Keratinocyte (primary cell): ENCODE data around the gene TET2. TPM values are rescaled to one million over a fixed set of nuclear protein-coding genes. Genes with fewer than 3 reads are reported as not detected.

Source experiments
- DNase-seq: peaks from one replicate; pipeline ENCODE4 v3.0.0-alpha.2; 2011; ENCODE audit warnings: low read depth, missing footprints, low spot score
- FAIRE-seq: peaks from 2 replicates; lab custom pipeline; 2011; peaks lifted over from hg19 to GRCh38; lab: Jason Lieb, UNC
- H2AFZ ChIP-seq: 2 replicates; pipeline ENCODE4 v1.6.0; 2012; ENCODE audit warnings: low read length, control low read depth, inconsistent platforms; ENCODE audit not compliant: control insufficient read depth
- H3K27ac ChIP-seq: 2 replicates; pipeline ENCODE4 v1.5.1; 2011; ENCODE audit warnings: low read length; ENCODE audit not compliant: control insufficient read depth, insufficient read depth
- H3K27me3 ChIP-seq: 3 replicates; pipeline ENCODE4 v1.6.0; 2011; ENCODE audit warnings: low read length; ENCODE audit not compliant: control insufficient read depth, insufficient read depth; ENCODE audit errors: extremely low read depth
- H3K36me3 ChIP-seq, 2 experiments: 2 replicates in 1 of 2; 3 replicates in 1 of 2; pipeline ENCODE4 v1.5.1; 2011; ENCODE audit warnings: low read length in 2 of 2, mild to moderate bottlenecking in 1 of 2; ENCODE audit not compliant: control insufficient read depth in 2 of 2, insufficient read depth in 2 of 2; ENCODE audit errors: extremely low read depth in 1 of 2
- H3K4me1 ChIP-seq: 3 replicates; pipeline ENCODE4 v1.5.1; 2011; ENCODE audit warnings: low read length; ENCODE audit not compliant: control insufficient read depth, insufficient read depth; ENCODE audit errors: extremely low read depth
- H3K4me2 ChIP-seq: 3 replicates; pipeline ENCODE4 v1.6.0; 2011; ENCODE audit warnings: low read depth, low read length; ENCODE audit not compliant: control insufficient read depth, insufficient read depth; ENCODE audit errors: extremely low read depth
- H3K4me3 ChIP-seq, 3 experiments: fragments of 200-600 bp in 1 of 3; sonication (generic) in 1 of 3; 2 replicates in 2 of 3; 3 replicates in 1 of 3; pipeline ENCODE4 v1.5.1; 2011 to 2016; ENCODE audit warnings: low read length in 3 of 3, mild to moderate bottlenecking in 3 of 3, control low read depth in 2 of 3, inconsistent platforms in 1 of 3, low read depth in 1 of 3, mixed read lengths in 1 of 3, mixed run types in 1 of 3, moderate library complexity in 1 of 3; ENCODE audit not compliant: control insufficient read depth in 2 of 3, insufficient read depth in 2 of 3; ENCODE audit errors: extremely low read depth in 1 of 3
- H3K79me2 ChIP-seq: 2 replicates; pipeline ENCODE4 v1.6.0; 2012; ENCODE audit warnings: low read length; ENCODE audit not compliant: control insufficient read depth, insufficient read depth
- H3K9ac ChIP-seq: 3 replicates; pipeline ENCODE4 v1.6.0; 2011; ENCODE audit warnings: low read length; ENCODE audit not compliant: control insufficient read depth, insufficient read depth; ENCODE audit errors: extremely low read depth
- H3K9me1 ChIP-seq: 3 replicates; pipeline ENCODE4 v1.6.0; 2011; ENCODE audit warnings: low read length; ENCODE audit not compliant: control insufficient read depth, insufficient read depth; ENCODE audit errors: extremely low read depth
- H3K9me3 ChIP-seq: 2 replicates; pipeline ENCODE4 v1.5.1; 2012; ENCODE audit warnings: low read depth, low read length; ENCODE audit not compliant: control insufficient read depth
- H4K20me1 ChIP-seq: 3 replicates; pipeline ENCODE4 v1.6.0; 2011; ENCODE audit warnings: low read length; ENCODE audit not compliant: control insufficient read depth, insufficient read depth; ENCODE audit errors: extremely low read depth
- CTCF ChIP-seq, 3 experiments: IDR thresholded peaks in 1 of 3; conservative IDR thresholded peaks in 1 of 3; optimal IDR thresholded peaks in 1 of 3; 2 replicates in 2 of 3; 3 replicates in 1 of 3; pipeline versions ENCODE3 to v1.5.1; 2011; ENCODE audit warnings: low read length in 3 of 3, mild to moderate bottlenecking in 3 of 3, moderate library complexity in 2 of 3, control low read depth in 1 of 3, inconsistent platforms in 1 of 3; ENCODE audit not compliant: insufficient read depth in 2 of 3; ENCODE audit errors: extremely low read depth in 1 of 3
- EZH2 ChIP-seq: IDR thresholded peaks from one replicate; pipeline ENCODE4 v1.6.1; 2012; ENCODE audit warnings: inconsistent platforms, mild to moderate bottlenecking, low read length, moderate library complexity
- dilution Hi-C: fragments of 300-500 bp; cut with MboI; formaldehyde crosslinking; loops from one replicate; pipeline ENCODE4 v1.7.0; 2020; ENCODE audit warnings: low sequenced_read_pairs; ENCODE audit not compliant: extremely low pct_ligation_motif_present
- polyA plus RNA-seq, 5 experiments: library from polyadenylated mRNA; depleted of rRNA in 3 of 5; stranded (reverse) in 3 of 5; stranded (forward) in 1 of 5; unstranded in 1 of 5; fragments of >200 nt; gene quantifications; 1 replicate in 1 of 5; 2 replicates in 3 of 5; 3 replicates in 1 of 5; pipeline versions ENCODE4 v1.2.1 to v1.2.3, GENCODE V29; 2011 to 2012; ENCODE audit warnings: missing spikeins in 2 of 5, low read depth in 1 of 5, low replicate concordance in 1 of 5

TET2 gene
- polyA plus RNA-seq, 1 donor (not counting 4 experiments of a cell fraction or from before 2014, with no cell fraction given) = 9.6 TPM

DNA sequence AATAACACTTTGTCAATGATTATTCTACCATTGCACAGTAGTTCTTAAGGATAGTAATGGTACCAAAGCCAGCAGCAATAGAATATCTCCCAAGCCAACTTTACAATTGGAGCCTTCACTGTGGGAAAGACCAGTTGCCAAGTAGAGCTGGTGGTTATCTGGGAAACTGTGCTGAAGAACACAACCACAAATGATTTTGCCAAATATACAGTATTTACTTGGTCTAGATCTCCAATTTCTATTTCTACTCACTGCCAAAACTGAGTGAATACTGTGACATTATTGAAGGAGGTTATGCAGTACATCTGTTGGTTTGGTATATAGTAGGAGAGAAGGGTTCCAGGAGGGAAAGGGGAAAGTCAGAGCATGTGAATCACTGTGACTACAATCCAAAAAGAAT is 3.8 kb downstream of the TET2 start:
- Histone ChIP-seq H3K27ac (no peak overlapping the region), H3K4me1 (peaks cover 27% of the 10 kb centered on the region), H3K9me3 (no peaks in the 10 kb centered on the region), H3K27me3 (no peaks in the 10 kb centered on the region), H3K79me2 (peaks cover 68% of the 10 kb centered on the region), H4K20me1 (no peaks in the 10 kb centered on the region), H3K36me3 (no peaks in the 10 kb centered on the region), H3K4me2 (peak overlapping the region; percentile 10), H3K4me3 (no peak overlapping the region), H3K9me1 (peaks cover 3% of the 10 kb centered on the region), H2AFZ (no peak overlapping the region), H3K9ac (no peak overlapping the region)
- no peak for FAIRE-seq
- dilution Hi-C loops = no loop called here
- no peak for DNase-seq
- TF ChIP-seq EZH2 (no peak), CTCF (optimal IDR thresholded peaks at IDR 0.05 in 1 of 3, IDR thresholded peaks at IDR 0.05 in 1 of 3, conservative IDR thresholded peaks at IDR 0.05 in 1 of 3; ENCODE audit: extremely low read depth in 1 of 3, insufficient read depth in 2 of 3, low read length in 3 of 3) (no peak)

- Histone ChIP-seq H3K36me3 (no peaks in the 10 kb centered on the region), H3K27me3 (no peaks in the 10 kb centered on the region), H4K20me1 (no peaks in the 10 kb centered on the region), H2AFZ (no peak overlapping the region), H3K79me2 (peaks cover 72% of the 10 kb centered on the region), H3K4me2 (no peak overlapping the region), H3K4me1 (peaks cover 35% of the 10 kb centered on the region), H3K9ac (no peak overlapping the region), H3K4me3 (no peak overlapping the region), H3K9me1 (peaks cover 3% of the 10 kb centered on the region), H3K9me3 (no peaks in the 10 kb centered on the region), H3K27ac (no peak overlapping the region)
- dilution Hi-C loops = no loop called here
- FAIRE-seq (no peak), DNase-seq (no peak)
- no peak for TF ChIP-seq EZH2
Observed at GRCh38 chr4:105153749-105154148, 7.1 kb downstream of the TET2 start.

- FAIRE-seq = peak; percentile 65
- Histone ChIP-seq H3K9me1 (peaks cover 3% of the 10 kb centered on the region), H3K9me3 (no peaks in the 10 kb centered on the region), H3K4me1 (peaks cover 31% of the 10 kb centered on the region), H4K20me1 (no peaks in the 10 kb centered on the region), H3K9ac (no peak overlapping the region), H3K79me2 (peaks cover 68% of the 10 kb centered on the region), H3K27me3 (no peaks in the 10 kb centered on the region), H2AFZ (no peak overlapping the region), H3K4me3 (no peak overlapping the region), H3K36me3 (no peaks in the 10 kb centered on the region), H3K27ac (no peak overlapping the region), H3K4me2 (peak overlapping the region; percentile 47)
- dilution Hi-C loops = no loop called here
- TF ChIP-seq CTCF (optimal IDR thresholded peaks at IDR 0.05 in 1 of 3, IDR thresholded peaks at IDR 0.05 in 1 of 3, conservative IDR thresholded peaks at IDR 0.05 in 1 of 3; ENCODE audit: extremely low read depth in 1 of 3, insufficient read depth in 2 of 3, low read length in 3 of 3) (no peak), EZH2 (no peak)
- no peak for DNase-seq
Observed at GRCh38 chr4:105154576-105154975, 7.9 kb downstream of the TET2 start.
